NCI-H774 (cell line): Measurements from ENCODE around the gene SHB.

ENCODE experiments used
- DNase-seq: peaks from one replicate; lab custom pipeline; 2025; lab: John Stamatoyannopoulos, UW

SHB gene

DNA sequence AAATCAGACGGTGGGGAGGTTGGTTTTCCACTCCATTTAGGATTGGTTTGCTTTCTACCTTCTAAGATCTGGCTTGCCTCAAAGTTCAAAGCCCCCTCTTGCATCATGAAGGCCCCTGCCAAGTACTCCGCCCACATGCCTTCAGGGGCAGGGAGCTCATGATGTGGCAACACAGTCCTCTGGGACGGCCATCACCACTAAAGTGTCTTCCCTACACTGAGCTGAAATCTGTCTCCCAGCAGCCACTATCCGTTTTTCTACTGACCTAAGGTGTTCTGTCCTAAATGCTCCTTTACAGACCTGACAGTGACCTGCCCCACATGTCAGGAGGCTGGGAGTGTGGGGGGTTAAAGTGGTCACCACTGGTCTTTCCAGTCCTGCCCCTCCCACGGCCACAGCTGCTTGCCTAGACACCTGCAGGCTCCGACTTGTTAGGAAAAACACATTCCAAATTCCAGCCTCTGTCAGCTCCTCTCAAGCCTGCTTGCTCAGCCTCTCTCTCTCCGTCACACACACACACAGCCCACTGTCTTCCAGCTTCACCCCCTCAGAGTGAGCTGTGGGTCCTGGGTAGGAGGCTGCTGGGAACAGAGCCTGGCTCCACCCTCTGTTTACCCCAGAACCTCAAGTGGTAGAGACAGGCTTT, 44.9 kb downstream of the SHB start:
- DNase-seq, result no peak

DNA sequence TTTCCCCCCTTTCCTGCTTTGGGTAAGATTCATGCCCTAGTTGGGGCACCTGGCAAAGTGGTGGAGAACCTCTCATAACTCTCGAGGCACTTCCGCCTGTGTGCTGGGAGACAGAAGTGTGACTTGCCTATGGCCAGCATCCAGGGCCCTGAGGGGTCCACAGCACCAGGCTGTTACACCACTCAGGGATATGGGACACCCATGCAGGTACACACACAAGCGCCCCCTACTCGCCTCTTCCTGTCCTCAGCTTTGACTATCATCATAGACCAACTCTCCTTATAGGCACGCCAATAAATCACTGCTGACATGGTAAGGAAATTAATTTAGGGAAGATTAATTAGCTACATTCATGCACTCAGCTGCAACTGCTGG, 45.4 kb downstream of the SHB start:
- DNase-seq, result no peak

DNA sequence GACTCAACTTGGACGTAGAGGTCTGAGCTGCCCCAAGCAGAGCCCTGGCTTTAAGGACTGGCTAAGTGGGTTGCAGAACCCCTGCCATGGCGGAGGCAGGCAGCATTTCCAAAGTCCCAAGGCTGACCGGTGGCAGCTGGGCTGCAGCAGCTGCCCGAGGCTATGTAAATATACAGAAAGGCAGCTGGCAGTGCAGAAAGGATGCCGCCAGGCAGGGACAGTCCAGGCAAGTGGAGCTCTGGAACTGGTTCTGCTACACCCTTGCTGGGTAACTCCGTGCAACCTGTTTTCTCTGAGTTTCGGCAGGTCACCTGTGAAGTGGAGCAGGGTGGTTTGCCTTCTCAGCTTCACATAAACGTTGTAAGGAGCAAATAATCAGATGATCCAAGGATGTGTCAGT, 46.0 kb downstream of the SHB start:
- peak; percentile 82 for DNase-seq

- peak; percentile 19 for DNase-seq
Measured at GRCh38 chr9:38022203-38022895, 46.7 kb downstream of the SHB start.

GRCh38 chr9:38020151-38021076, 48.6 kb downstream of the SHB start:
- DNase-seq, result no peak

DNA sequence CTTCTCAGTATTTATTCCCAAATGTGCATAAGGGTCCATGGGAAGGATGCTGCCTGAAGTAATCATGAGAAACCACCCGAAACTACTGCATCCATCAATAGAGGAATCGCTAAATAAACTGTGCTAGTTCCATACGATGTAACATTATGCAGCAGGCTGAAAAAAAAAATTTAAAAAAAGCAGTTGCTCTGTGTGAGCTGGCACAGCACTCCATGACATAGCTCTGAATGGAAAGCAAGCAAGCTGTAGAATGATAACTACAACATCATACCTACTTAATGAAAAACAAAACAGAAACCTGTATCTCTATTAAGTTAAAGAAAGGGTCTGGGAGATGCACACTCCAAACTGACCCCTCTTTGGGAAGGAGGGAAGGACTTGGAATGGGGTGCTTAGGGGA, 49.3 kb downstream of the SHB start:
- no peak for DNase-seq

DNA sequence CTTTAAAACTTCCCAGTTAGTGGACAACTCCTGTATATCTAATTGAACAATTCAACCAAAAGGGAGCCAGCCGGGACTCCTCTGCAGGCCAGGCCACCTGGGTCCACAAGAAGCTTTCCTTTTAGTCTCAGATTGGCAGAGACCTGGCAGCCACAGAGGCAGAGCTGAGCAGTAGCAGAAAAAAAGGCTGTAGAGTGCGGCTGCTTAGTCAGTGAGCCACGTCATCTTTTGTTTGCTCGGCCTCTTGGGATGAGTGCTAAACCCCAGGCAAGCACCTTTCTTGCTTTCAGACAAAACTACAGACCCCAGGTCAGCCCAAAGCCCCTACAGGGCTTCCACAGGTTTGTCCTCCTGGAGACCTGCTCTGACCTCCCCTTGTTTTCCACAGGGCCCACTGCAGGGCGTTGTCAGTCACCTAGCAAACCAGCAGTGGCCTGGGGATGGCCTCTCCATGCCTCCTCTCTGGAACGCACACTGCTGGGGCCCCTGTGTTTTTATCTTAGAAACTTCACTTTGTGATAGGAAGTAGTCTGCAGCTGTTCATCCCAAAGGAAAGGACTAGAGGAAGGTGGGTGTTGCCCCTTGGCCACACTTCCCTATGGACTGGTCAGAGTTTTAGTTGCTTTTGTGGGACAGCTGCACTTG, 49.9 kb downstream of the SHB start:
- DNase-seq, result peak; percentile 48

DNA sequence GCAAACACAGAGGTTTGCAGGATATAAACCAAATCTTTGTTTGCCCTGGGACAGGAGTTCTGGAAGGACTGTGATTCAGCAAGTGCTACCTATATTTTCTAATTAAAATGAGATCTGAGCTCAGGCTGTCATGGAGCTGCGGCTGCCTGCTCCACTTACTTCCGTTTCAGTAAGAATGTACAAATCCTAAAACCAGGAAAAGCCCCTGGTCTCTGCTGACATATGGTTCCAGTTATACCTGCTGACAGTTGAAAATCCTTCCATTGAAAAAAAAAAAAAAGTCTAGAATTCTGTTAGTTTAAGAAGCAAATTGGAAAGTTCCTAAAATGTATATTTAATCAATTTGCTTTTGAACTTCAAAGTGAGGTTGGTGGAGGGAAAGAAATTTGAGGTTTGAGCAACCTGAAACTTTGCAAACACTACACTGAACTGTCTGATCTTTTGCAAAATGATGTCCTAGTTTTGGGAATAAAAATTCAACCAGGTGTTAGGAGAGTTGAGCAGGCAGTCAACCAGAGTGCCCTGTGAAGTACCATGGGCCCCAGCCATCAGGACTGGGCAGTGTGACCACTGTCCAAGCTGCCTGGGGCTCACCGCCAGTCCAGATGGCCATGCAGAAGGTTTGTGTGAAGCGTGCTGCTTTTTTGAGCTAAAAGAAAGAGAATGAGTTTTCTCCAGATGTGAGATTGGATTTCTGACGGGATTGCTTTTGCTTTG, 50.6 kb downstream of the SHB start:
- DNase-seq, result no peak

DNA sequence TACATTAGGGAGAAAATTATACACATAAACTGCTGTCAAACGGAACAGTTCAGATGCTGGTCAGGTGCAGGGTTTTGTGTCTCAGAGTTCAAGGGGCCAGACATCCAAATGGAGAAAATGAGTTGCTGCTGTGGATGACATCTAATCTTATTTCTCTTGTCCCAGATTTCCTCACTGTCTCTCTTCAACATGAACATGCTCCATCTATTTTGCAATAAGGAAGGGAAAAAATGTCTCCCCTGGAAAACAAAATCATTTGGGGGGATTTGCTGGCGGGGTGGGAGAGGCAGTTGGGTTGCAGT, 51.2 kb downstream of the SHB start:
- DNase-seq, result no peak

DNA sequence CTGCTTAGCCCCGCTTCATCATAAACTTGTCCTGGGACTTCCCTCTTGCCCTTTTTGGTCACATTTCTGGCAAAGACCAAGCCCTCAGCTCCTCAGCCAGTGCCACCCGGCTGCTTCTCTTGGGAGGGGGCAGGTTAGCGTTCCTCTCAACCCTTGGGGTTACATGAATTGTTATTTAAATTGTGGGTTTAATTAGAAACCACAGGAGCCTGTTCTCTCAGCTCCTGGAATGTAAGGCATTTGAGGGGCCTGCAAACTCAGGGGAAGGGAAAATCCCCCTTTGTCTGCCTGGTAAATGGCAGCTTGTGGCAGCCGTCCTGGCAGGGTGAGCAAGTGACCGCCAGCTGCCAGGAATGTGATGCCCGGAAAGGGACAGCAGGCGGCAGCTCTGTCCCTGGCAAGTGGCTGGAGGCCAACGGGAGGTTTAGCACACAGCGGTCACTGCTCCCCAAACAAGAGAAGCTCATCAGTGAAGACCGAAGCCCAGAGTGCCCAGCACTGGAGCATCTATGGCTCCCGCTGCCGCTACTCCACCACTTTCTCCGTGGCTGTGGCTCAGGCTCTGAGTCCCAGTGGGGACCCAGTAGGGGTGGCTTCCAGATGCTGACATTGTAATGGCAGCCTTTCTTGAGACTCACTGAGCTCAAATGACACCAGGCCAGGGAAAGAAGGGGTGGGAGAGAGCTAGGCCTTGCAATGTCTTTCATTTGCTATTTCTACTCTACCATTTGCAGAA, 51.7 kb downstream of the SHB start:
- DNase-seq, result no peak

- DNase-seq, result no peak
Measured at GRCh38 chr9:38016375-38017135, 52.5 kb downstream of the SHB start.

DNA sequence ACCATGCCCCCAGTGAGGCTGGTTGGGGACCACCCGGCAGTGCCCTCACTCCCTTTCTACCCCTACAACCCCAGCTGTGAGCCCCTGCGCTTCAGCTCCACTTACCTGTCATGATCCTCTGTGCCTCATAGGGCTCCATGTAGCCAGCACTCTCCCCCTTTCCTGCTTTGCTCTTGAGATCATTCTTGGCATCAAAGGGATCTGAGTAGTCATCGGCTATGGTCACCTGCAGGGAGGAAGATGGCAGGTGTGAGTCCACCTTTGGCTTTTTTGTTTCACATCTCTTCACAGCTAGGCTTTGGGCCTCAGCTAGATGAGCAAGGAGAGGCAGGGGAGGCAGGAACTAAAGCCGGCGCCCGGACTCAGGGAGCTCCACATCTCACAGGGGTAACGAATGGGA, 53.1 kb downstream of the SHB start:
- no peak for DNase-seq

DNA sequence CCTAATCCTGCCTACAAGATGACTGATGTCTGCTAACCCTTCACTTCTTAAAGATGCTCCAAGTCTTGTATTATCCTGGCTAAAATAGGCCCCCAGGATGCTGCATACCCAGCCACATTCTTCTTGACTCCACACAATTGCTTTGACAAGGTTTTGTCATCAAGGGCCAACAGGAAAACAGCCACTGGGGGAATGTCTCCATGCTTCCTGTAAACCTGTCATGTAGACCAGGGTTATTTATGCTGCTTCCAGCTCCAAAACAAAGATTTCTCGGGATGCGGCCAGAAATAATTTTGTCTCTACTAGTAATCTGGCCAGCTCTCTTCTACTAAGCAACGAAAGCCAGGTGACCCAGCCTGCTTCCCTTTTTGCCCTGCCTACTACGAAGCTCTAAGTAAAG, 53.8 kb downstream of the SHB start:
- no peak for DNase-seq

DNA sequence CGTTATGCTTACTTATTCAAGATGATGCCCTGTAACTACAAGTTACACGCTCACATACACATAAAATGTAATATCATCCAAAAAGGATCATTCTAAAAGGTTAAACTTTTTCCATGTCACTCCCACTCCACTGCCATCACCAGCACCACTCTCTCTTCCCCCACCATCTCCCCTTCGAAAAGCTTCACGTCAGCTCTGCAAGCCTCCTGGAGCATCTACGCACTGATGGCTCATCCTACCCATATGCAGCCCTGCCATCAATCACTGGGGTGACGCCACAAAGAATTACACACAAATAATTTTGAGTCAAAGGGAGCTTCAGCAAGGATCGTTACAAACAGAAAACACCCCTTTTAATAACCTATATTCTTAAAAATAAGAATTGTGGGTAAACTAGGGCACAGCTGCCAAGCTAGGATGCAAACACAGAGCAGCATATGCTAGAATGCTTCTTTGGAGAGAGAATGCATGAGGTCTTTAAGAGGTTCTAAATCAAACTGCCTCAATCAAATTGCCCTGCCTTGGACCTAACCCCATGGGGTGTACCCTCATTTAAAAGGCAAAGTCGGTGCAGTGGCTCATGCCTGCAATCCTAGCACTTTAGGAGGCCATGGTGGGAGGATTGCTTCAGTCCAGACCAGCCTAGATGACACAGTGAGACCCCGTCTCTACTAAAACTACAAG, 56.1 kb downstream of the SHB start:
- no peak for DNase-seq

GRCh38 chr9:38011991-38012390, 57.0 kb downstream of the SHB start:
- DNase-seq, result no peak

DNA sequence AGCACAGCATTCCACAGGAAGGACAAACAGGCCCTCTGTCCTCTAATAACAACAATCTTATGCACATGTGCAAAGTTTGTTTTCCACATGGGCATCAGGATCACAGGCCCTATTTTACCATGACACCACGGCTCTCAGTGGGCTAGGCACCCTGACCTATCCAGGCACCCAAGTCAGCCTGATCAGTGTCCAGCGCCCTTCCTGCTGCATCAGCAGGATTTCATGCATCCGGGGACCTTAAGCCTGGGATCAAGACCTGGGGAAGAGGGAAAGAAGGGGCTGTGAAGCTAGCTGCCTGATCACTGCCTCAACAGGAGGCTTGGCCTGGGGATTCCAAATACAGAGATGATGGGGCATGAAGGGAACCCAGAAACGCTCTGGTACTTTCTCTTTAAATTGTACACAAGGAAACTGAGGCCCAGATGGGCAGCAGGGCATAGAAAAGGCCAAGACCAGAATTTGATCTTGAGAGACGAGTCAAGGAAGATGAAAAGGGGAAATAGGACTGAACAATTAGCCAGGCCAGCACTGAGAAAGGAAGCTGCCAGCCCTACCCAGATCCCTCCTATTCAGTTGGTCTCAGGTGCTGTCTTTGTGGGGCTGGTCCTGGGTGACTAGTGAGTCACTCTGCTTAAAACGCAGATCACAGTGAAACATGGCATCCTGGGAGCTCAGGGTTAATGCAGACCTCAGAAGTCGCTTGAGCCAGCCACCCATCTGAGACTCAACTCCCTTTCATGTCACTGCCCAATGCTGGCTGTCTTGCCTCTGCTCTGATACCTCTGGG, 57.9 kb downstream of the SHB start:
- no peak for DNase-seq

- no peak for DNase-seq
Measured at GRCh38 chr9:38009990-38010389, 59.0 kb downstream of the SHB start.

DNA sequence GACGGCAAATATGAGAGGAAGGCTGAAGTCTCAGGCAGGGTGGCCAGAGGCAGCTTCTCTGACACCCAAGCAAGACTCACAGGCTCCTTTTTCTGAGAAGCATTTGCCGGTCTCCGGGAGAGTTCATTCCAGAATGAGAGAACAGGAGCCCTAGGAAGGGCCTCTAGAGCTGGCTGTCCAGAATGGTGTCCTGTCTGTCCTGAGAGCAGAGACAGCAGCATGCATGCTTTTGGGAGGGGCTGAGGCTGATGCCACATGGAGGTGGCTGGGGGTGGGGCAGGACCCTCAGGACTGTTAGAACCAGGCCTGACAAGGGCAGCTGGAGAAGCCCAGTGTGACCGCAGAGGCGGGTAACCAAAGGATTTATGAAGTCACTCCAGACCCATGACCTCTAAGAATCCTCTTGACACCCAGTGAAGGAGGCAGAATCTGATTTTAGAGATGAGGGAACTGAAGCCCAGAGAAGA, 60.0 kb downstream of the SHB start:
- DNase-seq, result no peak
